UCSD-AML1 (cell line): ENCODE data around the gene SMAD5.

ENCODE experiments used
- DNase-seq: peaks from one replicate; lab custom pipeline; 2025; ENCODE audit not compliant: unreplicated experiment; lab: John Stamatoyannopoulos, UW

The SMAD5 gene

DNA sequence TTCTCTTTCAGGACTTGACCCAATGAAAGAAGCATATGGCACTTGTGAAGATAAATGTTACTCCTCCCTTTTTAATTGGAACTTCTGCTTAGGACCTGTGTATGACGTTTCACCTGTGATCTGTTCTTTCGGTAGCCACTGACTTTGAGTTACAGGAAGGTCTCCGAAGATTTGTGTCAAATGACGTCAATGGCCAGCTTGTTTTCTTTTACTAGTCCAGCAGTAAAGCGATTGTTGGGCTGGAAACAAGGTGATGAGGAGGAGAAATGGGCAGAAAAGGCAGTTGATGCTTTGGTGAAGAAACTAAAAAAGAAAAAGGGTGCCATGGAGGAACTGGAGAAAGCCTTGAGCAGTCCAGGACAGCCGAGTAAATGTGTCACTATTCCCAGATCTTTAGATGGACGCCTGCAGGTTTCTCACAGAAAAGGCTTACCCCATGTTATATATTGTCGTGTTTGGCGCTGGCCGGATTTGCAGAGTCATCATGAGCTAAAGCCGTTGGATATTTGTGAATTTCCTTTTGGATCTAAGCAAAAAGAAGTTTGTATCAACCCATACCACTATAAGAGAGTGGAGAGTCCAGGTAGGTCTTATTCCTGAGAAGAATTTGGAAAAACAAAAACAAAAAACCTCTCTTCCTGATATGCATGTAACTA lies 21.1 kb downstream of the SMAD5 start:
- no peak for DNase-seq

DNA sequence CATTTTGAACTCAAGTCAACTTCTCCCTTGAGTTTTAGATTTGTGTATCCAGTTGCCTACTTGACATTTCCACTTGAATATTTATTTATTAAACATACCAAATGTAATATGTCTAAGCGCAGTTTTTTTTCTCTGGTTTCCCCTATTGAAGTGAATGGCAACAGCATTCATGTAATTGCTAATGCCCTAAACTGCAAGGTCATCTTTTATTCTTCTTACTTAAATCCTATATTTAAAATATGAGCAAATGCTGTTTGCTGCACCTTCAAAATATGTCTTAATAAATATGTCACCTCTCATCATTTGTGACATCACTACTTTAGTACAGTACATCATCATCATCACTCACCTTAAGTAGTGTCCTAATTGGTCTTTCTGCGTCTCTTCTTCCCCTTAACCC lies 22.4 kb downstream of the SMAD5 start:
- DNase-seq = no peak

DNA sequence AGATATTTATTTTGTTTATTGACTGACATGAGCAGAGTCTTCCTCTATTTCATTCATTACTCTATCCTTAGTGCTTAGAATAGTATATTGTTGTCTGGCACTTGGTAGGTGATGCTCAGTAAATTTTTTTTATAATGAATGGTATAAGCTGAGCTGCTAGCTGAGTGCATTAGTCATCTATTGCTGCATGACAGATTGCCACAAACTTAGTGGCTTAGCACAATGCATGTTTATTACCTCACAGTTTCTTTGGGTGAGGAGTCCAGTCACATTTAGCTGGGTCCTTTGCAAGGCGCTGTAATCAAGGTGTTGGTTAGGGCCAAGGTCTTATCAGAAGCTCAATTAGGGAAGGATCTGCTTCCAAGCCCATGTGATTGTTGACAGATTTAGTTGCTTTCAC lies 23.1 kb downstream of the SMAD5 start:
- no peak for DNase-seq

DNA sequence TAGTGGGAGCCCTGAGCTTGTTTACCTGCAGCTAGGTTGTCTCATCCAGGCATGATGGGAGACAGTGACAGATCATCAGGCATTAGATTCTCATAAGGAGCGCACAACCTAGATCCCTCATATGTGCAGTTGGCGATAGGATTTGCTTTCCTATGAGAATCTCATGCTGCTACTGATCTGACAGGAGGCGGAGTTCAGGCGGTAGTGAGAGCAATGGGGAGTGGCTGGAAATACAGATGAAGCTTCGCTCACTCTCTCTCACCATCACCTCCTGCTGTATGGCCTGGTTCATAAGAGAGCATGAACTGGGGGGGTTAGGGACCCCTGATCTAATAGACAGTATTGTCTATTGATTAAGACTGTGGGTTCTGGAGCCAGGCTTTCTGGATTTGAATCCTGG lies 24.9 kb downstream of the SMAD5 start:
- DNase-seq = no peak

DNA sequence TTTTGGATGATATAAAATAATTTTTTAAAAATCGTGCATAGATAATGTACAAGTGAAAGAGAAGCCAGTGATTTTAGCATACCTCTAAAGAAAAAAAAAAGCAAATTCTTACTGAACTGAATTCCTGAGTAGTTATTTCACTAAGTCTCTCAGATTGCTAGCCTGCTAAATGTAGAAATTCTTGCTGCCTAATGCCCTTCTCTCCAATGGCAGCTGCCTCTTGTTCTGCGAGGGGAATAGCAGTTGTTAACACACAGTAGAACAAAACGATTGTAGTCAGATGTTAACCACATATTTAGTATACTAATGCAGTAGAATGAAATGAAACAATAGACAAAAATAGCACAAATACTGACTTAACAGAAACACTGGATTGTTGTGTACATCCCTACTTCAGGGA lies 26.8 kb downstream of the SMAD5 start:
- DNase-seq = no peak

DNA sequence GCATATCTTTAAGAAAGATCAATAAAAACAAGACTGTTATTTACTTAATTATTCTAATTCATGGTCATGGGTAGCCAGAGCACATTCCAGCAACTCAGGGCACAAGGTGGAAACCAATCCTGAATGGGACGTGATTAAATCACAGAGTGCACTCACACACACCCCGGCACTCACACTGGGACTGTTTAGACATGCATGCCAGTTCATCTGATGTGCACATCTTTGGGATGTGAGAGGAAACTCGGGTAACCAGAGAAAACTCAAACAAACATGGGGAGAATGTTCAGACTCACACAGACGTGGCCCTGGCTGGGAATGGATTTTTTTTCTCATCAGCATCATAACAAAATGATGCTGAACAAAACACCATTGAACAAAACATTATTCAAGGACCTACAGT lies 29.4 kb downstream of the SMAD5 start:
- no peak for DNase-seq

DNA sequence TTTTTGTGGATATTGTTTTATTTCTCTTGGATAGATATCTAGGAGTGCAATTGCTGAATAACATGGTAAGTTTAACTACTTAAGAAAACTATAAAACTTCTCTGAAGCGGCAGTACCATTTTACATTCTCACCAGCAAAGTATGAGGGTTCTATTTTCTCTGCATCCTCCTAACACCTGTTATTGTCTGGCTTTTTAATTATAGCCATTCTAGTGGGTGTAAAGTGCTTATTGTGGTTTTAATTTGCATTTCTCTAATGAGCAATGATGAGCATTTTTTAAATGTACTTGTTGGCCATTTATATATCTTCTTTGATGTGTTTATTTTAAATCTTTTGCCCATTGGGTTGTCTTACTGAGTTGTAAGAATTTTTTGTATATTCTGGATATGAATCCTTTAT lies 31.6 kb downstream of the SMAD5 start:
- no peak for DNase-seq

DNA sequence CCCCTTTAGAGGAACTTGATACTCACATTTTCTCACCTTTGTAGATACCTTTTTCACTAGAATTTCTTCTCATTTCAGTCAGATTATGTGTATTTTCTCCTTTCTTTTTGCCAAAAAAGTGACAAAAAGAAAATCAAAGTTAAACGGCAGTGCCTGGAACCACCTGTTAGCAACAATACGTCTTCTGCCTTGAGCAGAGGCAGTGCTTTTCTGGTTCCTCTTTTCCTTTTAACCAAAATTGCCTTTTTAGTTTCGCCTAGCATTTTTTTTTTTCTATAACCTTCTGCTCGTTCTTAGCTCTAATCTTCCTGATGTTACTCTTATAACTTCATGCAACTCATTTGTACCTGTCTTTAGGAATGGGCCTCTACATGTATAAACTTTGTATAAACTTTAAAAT lies 34.3 kb downstream of the SMAD5 start:
- no peak for DNase-seq

DNA sequence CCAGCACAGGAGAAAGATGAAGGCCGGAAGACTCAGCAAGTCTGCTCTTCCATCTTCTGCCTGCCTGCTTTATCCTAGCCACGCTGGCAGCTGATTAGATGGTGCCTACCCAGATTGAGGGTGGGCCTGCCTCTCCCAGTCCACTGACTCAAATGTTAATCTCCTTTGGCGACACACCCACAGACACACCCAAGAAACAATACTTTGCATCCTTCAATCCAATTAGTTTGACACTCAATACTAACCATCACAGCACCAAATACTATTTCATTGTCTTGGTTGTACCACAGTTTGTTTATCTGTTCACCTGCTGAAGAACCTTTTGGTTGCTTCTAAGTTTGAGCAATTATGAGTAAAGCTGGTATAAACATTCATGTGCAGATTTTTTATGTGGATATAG lies 36.6 kb downstream of the SMAD5 start:
- no peak for DNase-seq

DNA sequence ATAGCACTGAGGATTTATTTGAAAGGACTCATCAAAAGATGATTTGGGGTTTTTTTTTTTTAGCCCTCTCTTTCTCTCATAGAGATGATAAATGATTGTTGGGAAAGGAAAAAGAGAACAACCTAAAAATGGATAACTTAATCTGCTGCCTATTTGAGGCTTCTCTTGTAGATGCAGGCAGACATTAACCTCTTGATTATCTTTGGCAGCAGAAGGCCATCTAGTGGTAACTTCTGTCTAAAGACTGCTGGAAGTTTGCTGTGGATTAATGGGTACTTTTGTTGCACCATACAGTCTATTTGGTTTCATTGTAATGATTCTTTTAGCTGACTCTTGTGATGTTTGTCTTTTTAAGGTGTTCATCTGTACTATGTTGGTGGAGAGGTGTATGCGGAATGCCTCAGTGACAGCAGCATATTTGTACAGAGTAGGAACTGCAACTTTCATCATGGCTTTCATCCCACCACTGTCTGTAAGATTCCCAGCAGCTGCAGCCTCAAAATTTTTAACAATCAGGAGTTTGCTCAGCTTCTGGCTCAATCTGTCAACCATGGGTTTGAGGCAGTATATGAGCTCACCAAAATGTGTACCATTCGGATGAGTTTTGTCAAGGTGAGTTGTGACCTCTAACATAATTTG lies 41.5 kb downstream of the SMAD5 start:
- no peak for DNase-seq

DNA sequence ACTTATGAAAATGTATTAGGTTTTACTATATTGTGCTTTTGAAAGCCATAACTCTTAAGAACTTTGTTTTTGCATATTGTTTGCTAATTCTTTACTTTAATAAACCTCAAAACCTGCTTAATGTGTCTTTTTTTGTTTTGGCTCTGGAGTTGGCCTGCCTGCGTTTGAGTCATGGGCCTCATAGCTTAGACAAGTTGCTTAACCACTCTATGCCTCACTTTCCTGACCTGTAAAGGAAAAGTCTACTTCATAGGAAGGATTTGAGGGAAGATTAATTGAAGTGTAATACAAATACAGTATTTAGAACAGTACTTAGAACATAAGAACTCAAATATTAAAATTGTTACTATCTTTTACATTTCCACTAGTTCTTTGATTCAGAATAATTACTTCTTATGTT lies 50.0 kb downstream of the SMAD5 start:
- DNase-seq = no peak

DNA sequence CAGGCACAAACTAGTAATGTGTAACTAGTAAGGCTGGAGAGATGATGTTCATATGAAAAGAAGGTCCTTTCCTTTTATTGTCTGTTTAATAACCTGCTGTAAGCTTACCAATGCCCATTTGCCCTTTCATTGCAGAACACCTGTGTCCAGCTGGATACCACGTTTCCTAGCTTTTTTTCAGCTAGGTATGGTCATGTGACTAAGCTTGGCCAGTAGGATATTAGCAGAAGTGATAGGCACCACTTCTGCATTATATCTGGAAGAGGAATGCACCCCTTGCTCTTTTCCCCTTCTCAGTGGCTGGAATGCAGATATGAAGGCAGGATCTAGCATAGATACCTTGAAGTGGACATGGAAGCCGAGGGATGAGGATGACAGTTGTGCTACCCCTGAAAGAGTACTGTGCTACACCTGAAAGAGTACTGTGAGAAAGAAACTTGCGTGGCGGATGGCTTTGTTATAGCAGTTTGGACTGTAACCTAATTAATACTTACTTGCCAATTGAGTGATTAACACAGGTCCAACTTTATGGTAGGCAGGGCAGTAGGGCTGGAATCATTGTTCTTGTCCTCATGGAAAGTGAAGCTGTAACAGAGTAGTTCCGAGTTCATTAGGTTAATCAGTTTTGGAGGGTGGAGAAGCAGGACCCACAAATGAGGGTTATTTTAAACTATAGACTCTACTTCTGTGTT lies 53.5 kb downstream of the SMAD5 start:
- DNase-seq = no peak

DNA sequence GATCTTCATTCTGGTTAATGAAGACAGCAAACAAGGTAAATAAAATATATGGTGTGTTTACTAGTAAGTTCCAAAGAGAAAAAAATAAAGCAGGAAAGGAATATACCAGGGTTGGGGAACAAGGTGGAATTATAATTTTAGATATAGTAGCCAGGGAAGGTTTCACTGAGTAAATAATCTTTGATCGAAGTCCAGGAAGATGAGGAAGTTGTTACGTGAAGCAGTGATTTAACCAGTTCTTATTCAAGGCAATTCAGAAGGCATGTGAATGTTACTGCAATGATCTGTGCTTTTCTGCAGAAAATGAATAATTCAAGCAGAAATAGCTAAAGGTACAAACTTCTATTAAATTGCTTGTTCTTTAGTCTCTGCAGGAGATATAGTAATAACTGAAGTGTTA lies 54.2 kb downstream of the SMAD5 start:
- no peak for DNase-seq

DNA sequence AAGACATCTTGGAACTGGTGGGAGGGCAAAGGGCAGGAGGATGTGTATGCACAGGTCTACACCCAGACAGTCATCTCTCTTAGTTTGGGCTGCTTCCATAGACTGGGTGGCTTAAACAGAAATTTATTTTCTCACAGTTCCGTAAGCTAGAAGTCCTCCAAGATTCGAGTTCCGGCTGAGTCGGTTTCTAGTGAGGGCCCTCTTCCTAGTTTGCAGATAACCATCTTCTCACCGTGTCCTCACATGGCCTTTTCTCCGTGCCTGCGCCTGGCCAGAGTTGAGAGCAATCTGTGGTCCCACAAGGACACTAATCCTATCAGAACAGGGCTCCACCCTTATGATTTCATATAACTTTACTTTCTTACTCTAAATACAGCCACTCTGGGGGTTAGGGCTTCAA lies 56.2 kb downstream of the SMAD5 start:
- DNase-seq = no peak

DNA sequence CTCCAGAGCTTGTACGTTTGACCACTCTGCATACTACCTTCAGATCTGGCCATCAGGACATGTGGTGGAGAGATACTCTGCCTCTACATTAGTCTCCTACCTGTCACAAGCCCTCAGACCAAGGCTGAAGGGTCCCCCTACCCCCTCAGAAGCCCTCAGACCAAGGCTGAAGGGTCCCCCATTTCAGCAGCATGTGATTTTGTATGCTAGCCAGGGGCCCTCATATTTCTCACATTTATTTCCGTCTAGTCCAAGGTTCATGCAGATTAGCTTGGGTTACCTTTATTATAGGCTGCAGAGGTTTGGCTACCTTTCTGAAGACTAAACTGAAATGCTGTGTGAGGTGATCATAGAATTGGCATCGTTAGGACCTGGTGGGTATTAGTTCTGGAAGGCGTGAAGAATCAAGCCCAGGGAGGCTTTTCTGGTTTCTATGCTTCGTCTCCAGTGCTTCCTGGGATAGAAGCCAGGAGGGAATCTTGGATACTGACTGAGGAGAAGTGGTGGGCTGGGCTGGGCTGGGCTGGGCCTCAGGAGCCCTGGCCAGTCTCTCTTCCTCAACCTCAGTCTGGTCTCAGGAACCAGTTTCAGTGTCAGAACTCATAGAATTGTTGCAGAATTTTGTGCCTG lies 57.6 kb downstream of the SMAD5 start:
- no peak for DNase-seq

DNA sequence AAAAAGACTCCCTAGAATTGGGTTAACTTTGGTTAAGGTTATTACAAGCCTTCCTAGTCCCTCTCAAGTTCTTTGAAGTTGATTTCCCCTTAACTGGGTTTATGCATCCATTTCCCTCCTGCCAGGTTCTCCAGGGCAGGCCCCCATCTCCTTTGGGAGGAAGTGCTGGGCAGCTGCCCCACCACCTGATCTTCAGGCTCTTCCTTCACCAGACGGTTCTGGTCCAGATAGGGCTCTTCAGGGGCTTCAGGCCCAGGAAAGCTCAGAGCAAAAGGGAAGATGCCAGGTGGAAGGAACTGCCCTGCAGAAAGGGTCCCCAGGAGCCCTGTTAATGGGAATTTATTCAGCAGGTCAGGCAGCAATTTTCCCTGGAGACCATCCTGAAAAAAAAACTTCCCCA lies 58.3 kb downstream of the SMAD5 start:
- DNase-seq = no peak

DNA sequence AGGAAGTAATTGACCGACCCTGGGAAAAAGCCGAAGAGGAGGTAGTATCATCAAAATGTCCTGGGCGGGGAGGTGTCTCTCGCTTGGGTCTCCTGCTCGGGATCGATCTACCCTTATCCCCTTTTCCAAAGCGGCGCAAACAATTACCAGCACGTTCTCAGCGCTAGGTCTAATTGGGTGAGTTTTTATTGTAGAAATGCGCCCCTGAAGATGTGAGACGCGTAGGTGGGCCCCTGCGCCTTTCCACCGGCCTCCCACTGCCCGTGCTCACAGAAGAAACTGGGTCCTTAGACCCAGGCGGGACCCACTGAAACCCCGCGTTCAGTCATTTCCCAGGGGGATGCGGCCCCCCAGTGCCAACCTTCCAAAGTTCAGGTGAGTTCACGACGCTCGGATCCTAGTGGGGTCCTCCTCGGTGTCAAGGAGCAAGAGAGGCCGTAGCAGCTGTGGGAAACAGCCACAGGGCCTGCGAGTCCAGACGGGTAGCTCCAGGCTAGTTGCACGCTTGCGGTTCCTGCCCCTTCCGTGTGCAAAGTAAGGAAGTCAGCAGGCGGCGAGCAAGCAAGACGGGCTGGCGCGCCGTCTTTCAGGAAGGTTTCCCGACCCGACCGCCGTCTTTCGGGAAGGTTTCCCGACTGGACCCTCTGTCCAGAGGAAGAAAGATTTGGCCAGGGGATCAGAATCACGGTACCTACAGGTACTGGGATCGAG lies 58.8 kb downstream of the SMAD5 start:
- no peak for DNase-seq

DNA sequence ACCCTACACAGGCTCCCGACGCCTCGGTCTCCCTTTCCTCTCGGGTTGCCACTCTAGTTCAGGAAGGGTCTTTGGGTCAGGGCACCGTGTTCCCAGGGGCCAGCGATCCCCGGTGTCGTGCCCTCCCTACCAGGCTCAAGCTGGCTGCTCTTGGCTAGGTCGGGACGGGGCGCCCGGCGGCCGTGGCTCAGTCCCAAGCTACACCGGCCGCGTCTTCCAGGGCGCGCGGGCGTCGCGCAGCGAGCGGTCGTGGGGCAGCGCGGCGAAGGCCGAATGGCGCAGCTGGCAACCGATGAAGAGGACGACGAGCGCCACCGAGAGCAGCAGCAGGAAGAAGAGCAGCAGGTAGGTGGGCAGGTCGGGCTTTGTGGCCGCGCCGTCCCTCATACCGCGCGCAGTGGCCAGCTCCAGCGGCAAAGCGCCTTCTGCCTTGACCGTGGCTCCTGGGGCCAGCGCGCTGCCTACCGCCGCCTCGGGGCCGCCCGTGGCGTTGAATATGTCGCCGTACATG lies 59.4 kb downstream of the SMAD5 start:
- no peak for DNase-seq

DNA sequence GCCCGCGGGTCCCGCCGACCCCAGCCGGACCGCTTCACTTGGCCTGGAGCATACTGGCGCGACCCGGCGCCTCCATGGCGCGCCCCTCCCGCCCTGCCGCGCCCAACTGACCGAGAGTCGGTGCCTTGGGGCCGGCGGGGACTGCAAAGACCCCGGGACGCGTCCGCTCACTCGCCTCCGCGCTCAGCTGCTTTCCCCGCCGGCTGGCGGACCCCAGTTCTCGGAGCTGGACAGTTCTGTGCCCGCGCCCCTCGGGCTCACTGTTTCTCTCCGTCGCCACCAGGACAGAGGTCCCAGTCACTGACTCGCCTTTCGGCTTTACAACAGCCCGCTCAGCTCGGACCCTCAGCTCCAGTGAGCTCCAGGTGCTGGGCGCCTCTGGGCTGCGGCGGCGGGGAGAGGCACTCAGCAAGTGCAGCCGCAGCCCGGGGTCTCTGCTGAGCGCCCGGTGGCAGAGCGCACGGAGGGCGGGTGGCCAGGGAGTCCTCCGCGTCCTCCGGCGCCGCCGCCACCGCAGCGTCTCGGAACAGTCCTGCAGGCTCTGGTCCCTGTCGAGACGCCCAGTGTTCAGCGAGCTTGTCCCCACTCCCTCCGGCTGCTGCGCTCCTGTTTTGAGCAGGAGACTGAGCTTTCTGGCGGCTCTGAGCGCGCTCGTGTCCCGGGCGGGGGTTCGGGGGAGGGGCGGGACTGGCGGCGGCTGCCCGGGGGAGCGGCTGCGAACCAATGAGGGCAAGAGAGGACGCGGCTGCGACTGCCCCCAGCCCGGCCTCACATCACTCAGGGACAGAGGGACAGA lies 60.1 kb downstream of the SMAD5 start, which contains the start of gene SMIM32:
Gene SMIM32 (minus strand): TSS at position 637 of the 796 bp plus-strand sequence. CDS start 638 bp downstream, outside the sequence.
- no peak for DNase-seq

DNA sequence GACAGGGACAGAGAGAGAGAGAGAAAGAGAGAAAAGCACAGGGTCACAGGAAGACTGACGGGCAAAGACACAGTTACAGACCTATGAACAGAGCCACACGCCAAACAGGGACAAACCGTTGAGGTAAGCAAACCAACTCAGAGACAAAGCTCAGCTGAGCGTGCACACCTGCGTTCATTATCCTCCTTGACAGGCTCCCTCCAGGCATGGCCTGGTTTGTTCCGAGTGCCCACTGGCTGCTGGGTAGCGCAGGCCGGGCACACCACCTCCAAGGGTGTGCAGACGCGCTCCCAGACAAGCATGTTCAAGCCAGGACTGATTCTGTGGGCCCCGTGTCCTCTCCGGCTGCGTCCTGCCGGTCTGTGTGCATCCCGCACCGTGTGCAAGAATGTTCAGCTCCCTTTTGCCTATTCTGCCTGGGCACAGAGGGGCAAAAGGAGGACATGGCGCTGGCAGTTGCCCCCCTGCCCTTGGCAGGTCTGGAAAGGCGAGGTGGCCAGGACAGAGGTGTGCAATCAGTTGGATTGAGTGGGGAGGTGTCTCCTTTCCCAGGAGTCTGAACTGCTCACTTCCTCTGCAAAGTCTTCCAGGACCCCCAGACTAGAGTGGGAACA lies 60.8 kb downstream of the SMAD5 start:
- DNase-seq = no peak
